Measurements from ENCODE around the gene CTRB2.
"Not testable (repeated sequence)": the region's sequence is repeated elsewhere in the genome, so short reads cannot be mapped to it uniquely, and the experiment has no call there.

The CTRB2 gene

DNA sequence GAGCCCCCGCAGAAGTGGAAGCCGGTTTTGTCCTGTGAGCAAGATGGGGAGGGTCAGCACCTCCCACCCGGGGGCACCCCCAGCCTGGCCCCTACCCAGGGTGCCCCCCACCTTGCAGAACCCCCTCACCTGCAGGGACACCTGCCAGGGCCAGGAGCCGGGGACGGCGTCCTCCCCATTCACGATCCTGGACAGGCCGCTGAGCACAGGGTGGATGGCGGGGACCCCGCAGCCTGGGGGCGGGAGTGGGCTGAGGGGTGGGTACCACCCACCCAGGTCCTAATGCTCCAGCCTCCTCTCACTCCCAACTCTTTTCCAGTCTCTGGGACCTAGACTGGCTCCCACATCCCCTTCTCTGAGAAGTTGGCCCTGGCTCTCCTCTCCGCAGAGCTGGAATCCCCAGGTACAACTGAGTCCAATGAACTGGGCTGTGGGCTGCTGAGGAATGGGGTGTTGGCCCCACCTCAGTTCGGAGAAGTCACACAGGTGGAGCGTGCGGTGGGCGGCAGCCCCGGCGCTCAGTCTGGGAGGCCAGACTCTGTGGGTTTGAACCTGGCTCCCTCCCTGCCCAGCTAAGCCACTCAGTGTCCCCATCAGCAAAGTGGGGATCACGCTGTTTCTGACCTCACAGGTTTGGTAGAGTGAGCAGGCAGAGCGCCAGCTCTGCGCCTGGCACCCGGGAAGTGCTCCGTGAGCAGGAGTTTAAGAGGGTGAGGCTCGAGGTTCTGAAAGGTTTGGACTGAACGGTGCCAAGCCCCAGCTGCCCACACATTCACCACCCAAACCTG, 806 bp downstream of the CTRB2 start:
- not testable (repeated sequence) for DNase-seq (ENCODE audit: low read depth)

DNA sequence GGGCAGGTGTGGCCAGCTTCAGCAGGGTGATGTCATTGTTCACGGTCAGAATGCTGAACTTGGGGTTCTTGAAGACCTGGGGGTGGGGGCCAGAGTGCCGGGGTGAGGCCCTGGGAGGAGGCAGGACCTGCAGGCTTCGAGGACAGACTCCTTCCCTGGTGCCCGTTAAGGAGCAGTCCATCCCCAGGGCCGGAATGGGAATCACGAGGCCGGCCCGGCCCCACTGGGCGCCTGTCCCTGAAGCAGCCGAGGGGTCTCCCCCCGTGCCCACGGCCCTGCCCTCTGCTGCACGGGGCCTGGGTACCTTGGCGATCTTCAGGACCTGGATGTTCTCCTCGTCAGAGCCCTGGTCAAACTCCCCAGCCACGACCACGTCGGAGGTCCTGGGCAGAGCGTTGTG, 1.5 kb downstream of the CTRB2 start:
- not testable (repeated sequence) for DNase-seq (ENCODE audit: low read depth)

DNA sequence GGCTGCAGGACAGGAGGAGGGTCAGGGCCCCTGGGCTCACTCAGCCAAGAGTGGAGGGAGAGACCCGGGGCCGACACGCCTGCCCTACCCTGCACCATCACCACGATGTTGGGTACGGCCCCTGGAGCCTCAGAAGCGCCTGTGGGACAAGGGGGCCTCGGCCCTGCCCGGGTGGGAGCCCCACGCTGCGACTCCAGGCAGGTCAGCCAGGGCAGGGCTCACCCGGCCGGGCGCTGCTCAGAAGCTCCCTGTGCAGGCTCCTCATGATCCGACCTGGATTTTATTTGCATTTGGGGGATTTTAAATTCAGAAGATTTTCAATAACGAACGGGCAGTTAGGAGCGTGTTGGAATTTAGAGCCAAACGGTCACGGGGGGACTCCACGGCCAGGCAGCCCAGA, 2.1 kb downstream of the CTRB2 start:
- DNase-seq (ENCODE audit: low read depth) = not testable (repeated sequence)

DNA sequence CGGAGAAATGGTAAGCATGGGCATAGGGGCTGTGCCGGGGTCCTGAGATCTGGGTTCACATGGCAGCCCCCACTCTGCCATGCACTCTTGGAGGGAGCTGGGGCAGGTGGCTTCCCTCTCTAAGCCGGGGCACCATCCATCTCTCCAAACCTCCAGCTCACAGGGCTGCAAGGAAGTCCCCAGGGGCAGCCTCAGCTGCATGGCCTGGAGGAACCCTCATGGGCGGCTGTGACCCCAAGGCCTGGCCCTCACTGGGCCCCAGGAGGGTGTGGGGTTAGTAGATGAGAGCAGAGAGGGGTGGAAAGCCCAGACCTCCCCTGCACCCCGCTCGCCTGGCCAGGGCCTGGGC, 2.6 kb downstream of the CTRB2 start:
- no peak for DNase-seq (ENCODE audit: low read depth)

GRCh38 chr16:75203667-75204409, 3.1 kb downstream of the CTRB2 start:
- no peak for DNase-seq (ENCODE audit: low read depth)

DNA sequence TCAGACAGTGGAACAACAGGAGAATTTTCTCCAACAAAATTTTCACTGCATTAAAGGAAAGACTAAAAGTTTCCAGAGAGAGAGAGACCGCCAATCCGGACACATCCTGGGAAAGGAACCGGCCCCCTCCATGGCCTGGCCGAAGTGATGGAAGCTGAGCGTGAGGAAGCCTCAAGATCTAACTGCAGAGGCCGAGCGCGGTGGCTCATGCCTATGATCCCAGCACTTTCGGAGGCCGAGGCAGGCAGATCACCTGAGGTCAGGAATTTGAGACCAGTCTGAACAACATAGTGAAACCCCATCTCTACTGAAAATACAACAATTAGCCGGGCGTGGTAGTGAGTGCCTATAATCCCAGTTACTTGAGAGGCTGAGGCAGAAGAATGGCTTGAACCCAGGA, 3.9 kb downstream of the CTRB2 start:
- no peak for DNase-seq (ENCODE audit: low read depth)

DNA sequence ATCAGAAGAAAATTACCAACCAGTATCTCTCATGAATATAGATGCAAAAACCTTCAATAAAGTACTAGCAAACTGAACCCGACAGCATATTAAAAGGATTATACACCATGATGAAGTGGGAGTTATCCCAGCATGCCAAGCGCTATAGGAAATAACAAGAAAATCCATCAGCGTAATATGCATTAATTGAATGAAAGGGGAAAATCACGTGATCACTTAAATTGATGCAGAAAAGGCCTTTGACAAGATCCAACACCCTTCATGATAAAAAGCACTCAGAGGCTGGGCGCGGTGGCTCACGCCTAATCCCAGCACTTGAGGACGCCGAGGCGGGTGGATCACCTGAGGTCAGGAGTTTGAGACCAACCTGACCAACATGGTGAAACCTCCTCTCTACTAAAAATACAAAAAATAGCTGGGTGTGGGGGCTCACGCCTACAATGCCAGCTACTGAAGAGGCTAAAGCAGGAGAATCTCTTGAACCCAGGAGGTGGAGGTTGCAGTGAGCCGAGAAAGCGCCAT, 4.8 kb downstream of the CTRB2 start:
- DNase-seq (ENCODE audit: low read depth) = no peak

DNA sequence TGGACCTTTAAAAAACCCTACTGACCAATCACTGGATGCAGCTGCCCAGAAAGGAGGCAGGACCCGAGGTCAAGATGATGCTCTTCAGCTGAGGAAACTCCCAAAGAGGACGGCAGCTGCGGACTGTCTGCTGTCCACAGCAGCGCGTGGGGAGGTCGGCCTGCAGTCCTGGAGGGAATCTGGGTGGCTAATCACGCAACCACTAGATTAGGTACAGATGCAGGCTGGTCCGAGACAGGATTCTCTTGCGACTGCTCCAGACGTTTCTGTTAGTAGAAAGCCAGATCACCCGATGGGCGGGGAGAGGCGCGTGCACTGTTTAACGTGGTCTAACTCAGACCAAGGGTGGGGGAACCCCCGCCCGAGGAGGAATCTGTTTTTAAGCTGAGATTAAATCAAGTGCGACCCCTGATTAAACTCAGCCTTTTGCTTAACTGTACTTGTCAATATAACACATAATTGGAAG, 8.8 kb downstream of the CTRB2 start:
- no peak for DNase-seq (ENCODE audit: low read depth)

DNA sequence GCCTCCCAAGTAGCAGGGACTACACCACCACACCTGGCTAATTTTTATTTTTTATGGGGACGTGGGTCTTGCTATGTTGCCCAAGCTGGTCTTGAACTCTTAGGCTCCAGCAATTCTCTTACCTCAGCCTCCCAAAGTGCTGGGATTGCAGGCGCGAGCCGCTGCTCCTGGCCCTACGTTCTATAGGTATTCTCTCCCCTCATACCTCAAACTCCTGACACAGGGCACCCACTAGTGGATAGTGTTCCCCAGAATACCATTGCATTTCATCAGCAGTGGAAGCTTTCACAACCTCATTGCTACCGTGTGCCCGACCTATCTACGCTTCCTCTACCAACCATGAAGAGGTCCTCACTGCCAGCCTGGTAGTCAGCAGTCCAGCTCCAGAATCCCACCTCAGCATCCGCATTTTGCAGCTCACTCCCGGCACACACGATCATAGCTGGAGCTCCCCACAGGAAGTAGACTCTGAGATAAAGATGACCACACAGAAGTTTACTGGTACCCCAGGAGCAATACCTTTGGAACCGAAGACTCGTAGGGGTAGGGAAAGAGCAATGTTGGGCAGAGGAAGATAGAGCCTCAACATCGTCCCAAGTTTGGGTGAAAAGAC, 9.3 kb downstream of the CTRB2 start:
- no peak for DNase-seq (ENCODE audit: low read depth)

DNA sequence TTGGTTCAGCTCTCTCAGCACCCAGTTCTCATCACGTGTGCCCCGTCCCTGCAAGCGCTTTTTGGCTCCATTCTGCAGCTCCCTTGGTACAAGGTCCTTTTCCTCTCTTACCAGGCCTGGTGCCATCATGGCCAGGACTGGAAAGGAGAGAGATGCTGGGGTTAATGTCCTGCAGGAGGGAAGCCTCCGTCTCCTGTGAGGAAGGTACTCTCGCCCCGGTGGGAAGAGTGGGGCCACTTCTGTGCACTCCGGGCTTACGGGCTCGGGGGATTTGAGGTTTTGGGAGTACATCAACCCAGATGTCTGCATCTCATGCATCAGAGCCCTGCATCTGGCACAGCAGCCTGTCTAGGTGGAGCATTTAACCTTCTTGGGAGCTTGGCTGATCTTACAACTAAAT, 10.1 kb downstream of the CTRB2 start:
- no peak for DNase-seq (ENCODE audit: low read depth)

- DNase-seq (ENCODE audit: low read depth) = no peak
These were observed 10.9 kb downstream of the CTRB2 start for GRCh38 chr16:75195811-75196790.

DNA sequence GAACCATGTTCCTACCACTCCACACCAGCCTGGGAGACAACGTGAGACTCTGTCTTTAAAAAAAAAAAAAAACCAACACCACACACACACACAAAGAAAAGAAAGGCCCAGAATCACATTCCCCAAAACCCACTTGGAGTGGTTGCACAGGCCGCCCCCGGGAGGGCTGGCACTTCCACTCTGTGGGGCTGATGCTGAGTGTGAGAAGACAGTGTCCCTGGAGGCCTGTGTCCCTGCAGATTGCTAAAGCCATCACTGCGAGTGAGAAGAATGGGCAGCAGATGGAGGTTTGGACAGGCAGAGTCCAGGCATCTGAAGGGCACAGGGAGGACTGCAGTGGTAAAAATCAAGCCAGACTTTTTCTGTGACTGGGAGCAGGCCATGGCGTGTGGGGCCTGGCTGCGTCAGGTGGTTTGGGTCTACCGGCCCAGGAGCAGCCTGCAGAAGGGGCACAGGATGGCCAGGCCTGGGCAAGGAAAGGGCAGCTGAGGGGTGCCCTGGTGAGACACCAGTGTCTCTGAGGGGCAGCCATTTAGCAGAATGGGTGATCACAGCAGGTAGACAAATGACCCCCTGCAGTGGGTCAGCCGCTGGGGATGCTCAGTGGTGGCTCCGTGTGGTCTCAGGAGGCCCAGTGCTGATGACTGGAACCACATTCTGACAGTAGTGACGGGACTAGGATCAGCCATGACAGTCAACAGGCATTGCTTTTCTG, 13.1 kb downstream of the CTRB2 start:
- no peak for DNase-seq (ENCODE audit: low read depth)

DNA sequence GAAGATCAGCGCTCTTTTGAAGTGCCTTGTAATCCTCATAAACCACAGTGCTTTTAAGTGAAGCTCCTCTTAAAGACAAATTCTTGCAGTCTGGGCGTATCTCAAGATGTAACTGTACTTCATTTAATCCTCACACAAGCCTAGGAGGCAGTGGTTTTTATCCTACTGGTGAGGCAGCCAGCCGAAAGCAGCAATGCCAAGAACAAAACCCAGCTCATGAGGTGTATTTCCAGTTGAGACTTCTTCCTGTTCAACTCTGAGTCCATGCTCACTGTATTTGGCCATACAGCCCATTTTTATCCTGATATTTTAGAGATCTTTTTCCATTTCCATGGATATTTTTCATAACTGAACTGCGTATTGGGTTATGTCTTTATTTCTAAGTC, 13.7 kb downstream of the CTRB2 start:
- no peak for DNase-seq (ENCODE audit: low read depth)

GRCh38 chr16:75192606-75193264, 14.2 kb downstream of the CTRB2 start:
- no peak for DNase-seq (ENCODE audit: low read depth)

DNA sequence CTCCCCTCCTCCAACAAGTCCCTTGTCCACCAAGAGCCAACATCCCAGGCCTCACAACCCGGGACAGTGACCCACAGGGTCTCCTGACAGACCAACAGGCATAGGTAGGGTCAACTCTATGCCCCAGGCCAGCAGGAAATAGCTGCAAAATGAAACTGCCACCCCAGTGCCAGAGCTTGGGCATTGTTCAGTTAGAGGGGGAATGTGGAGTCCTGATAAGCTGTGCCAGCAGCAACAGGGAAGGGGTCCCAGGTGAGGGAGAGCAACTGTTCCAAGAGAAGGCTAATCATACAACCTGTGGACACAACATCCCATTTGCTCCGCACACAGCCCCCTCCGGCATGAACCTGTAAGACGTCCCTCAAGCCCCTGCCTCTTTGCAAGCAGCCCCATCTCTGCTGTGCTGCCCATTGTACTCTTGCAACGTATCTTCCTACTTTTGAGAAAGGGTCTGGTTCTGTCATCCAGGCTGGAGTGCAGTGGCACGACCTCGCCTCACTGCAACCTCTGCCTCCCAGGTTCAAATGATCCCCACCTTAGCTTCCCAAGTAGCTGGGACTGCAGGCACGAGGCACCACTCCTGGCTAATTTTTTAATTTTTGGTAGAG, 17.2 kb downstream of the CTRB2 start:
- no peak for DNase-seq (ENCODE audit: low read depth)

- no peak for DNase-seq (ENCODE audit: low read depth)
These were observed 18.0 kb downstream of the CTRB2 start for GRCh38 chr16:75188832-75189477.

- DNase-seq (ENCODE audit: low read depth) = no peak
These were observed 25.3 kb downstream of the CTRB2 start for GRCh38 chr16:75181630-75182029.

DNA sequence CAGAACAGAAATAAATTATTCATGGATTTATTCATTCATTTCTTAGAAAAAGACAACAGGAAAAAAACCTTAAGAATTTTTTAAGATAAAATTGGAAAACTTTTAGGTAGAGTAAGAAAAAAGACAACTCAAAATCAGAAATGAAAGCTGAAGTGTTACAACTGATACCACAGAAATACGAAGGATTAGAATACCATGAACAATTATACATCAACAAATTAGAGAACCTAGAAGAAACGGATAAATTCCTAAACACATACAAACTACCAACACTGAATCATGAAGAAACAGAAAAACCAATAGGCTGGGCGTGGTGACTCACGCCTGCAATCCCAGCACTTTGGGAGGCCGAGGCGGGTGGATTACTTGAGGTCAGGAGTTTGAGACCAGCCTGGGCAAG, 27.8 kb downstream of the CTRB2 start:
- DNase-seq (ENCODE audit: low read depth) = no peak

- no peak for DNase-seq (ENCODE audit: low read depth)
These were observed 30.0 kb downstream of the CTRB2 start for GRCh38 chr16:75176926-75177325.

DNA sequence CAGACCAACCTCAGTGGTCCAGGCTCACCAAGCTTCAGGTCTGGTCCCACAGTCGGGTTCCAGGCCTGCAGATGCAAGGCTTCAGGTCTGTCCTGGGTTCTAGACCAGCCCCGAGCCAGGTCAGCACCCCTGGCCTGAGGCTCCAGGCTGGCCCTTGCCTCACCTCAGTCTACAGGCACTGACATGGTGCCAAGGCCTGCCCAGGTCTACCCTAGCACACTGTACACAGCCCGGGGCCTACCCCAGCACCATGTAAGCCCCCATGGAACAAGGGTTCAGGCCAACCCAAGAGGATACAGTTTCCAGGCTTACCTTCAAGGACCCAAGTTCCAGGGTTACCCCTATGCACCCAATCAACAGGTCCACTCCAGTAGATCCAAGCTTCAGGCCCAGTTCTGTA, 31.9 kb downstream of the CTRB2 start:
- DNase-seq (ENCODE audit: low read depth) = no peak
